HepG2 (cell line): Measurements from ENCODE around the gene FANCM. TPM values are rescaled to one million over a fixed set of nuclear protein-coding genes. Genes with fewer than 3 reads are reported as not detected.

Source experiments
- ATAC-seq: fragments of 200-7000 bp; cut with Tn5 transposase; 3 replicates; pipeline ENCODE4 v1.9.1; 2020; ENCODE audit warnings: mild to moderate bottlenecking, moderate library complexity
- BruUV-seq: library from RNA; stranded (reverse); fragments of 400-500 nt; replicated peaks from 2 replicates; lab custom pipeline; 2021; lab: Mats Ljungman, UMichigan
- CTCF ChIA-PET: fragments of 300-600 bp; formaldehyde crosslinking; extraction: SDS; loops from one replicate; lab custom pipeline; 2021; ENCODE audit warnings: low total read pairs, inconsistent platforms, low intra/inter-chr PET ratio; lab: Yijun Ruan, JAX
- POLR2A ChIA-PET: fragments of 350-600 bp; sonication (Branson Sonifier 250); formaldehyde crosslinking; loops from one replicate; lab custom pipeline; 2020; ENCODE audit warnings: antibody characterized with exemption, inconsistent platforms; lab: Yijun Ruan, JAX
- DNase-seq: peaks from one replicate; pipeline ENCODE4 v3.0.0-alpha.2; 2015; ENCODE audit warnings: low spot score
- FAIRE-seq: peaks from 3 replicates; lab custom pipeline; 2011; peaks lifted over from hg19 to GRCh38; lab: Jason Lieb, UNC
- H2AFZ ChIP-seq: one replicate; pipeline ENCODE4 v1.6.1; 2011; ENCODE audit warnings: low read length, inconsistent platforms
- H3K27ac ChIP-seq: fragments of 300-600 bp; 3 replicates; pipeline ENCODE4 v1.8.0; 2011; ENCODE audit warnings: mixed run types, mild to moderate bottlenecking, mixed read lengths, low read length, inconsistent platforms; ENCODE audit not compliant: insufficient read depth; ENCODE audit errors: extremely low read length
- H3K27me3 ChIP-seq, 2 experiments: fragments of 200-600 bp in 1 of 2; 2 replicates in 1 of 2; 3 replicates in 1 of 2; pipeline versions ENCODE4 v1.6.0 to v1.8.0; 2011; ENCODE audit warnings: low read length in 2 of 2, mild to moderate bottlenecking in 2 of 2, moderate library complexity in 2 of 2, inconsistent platforms in 1 of 2; ENCODE audit not compliant: insufficient read depth in 2 of 2, control insufficient read depth in 1 of 2
- H3K36me3 ChIP-seq, 2 experiments: fragments of 200-600 bp in 1 of 2; replicated peaks in 1 of 2; 2 replicates in 1 of 2; 3 replicates in 1 of 2; pipeline versions ENCODE4 v1.5.1 to v1.8.0; 2011; ENCODE audit warnings: low read length in 2 of 2, inconsistent platforms in 1 of 2; ENCODE audit not compliant: insufficient read depth in 2 of 2, control insufficient read depth in 1 of 2
- H3K4me1 ChIP-seq: 2 replicates; pipeline ENCODE4 v1.5.1; 2012; ENCODE audit warnings: low read length, inconsistent platforms; ENCODE audit not compliant: insufficient read depth
- H3K4me2 ChIP-seq: 2 replicates; pipeline ENCODE4 v1.6.0; 2011; ENCODE audit warnings: low read depth, low read length, inconsistent platforms
- H3K4me3 ChIP-seq, 3 experiments: fragments of 200-600 bp in 1 of 3; sonication (generic), shearing (Covaris generic) in 1 of 3; replicated peaks in 1 of 3; 2 replicates each; pipeline ENCODE4 v1.5.1; 2011 to 2016; ENCODE audit warnings: low read length in 3 of 3, inconsistent platforms in 2 of 3, low read depth in 2 of 3, mild to moderate bottlenecking in 2 of 3, control low read depth in 1 of 3, mixed read lengths in 1 of 3; ENCODE audit not compliant: insufficient read depth in 1 of 3
- H3K79me2 ChIP-seq: one replicate; pipeline ENCODE4 v1.6.1; 2011; ENCODE audit warnings: low read length, inconsistent platforms; ENCODE audit not compliant: insufficient read depth
- H3K9ac ChIP-seq: 2 replicates; pipeline ENCODE4 v1.6.0; 2011; ENCODE audit warnings: mild to moderate bottlenecking, low read depth, low read length, inconsistent platforms; ENCODE audit not compliant: insufficient read depth
- H3K9me3 ChIP-seq: 2 replicates; pipeline ENCODE4 v1.5.1; 2012; ENCODE audit warnings: mild to moderate bottlenecking, low read length
- H4K20me1 ChIP-seq: 2 replicates; pipeline ENCODE4 v1.6.0; 2011; ENCODE audit warnings: inconsistent platforms, mild to moderate bottlenecking, low read length, moderate library complexity; ENCODE audit not compliant: insufficient read depth
- MAFK ChIP-seq, 2 experiments: IDR thresholded peaks in 1 of 2; conservative IDR thresholded peaks in 1 of 2; 2 replicates each; pipeline ENCODE4 v1.6.1; 2011; ENCODE audit warnings: improper control_type of control experiment in 2 of 2, low read length in 2 of 2
- POGK ChIP-seq: sonication (generic); formaldehyde crosslinking; conservative IDR thresholded peaks from 2 replicates; pipeline ENCODE4 v1.8.0; 2022; ENCODE audit warnings: mild to moderate bottlenecking, moderate library complexity, missing genetic modification reagents
- PRDM4 ChIP-seq: sonication (generic); formaldehyde crosslinking; IDR thresholded peaks from 2 replicates; pipeline ENCODE4 v1.9.0; 2021; ENCODE audit warnings: missing genetic modification reagents, borderline replicate concordance
- TARDBP ChIP-seq: sonication (generic); formaldehyde crosslinking; IDR thresholded peaks from 2 replicates; pipeline ENCODE4 v1.8.0; 2022; ENCODE audit warnings: mild to moderate bottlenecking, missing genetic modification reagents
- ZNF121 ChIP-seq: sonication (generic); formaldehyde crosslinking; IDR thresholded peaks from 2 replicates; pipeline ENCODE4 v1.5.0; 2020; ENCODE audit warnings: mild to moderate bottlenecking, missing genetic modification reagents
- ZNF17 ChIP-seq: sonication (generic); formaldehyde crosslinking; IDR thresholded peaks from 2 replicates; pipeline ENCODE4 v1.5.0; 2020; ENCODE audit warnings: mild to moderate bottlenecking, missing genetic modification reagents
- ZNF317 ChIP-seq: sonication (generic); formaldehyde crosslinking; IDR thresholded peaks from 2 replicates; pipeline ENCODE4 v1.5.0; 2020; ENCODE audit warnings: mild to moderate bottlenecking, missing genetic modification reagents
- ZNF343 ChIP-seq: sonication (generic); formaldehyde crosslinking; IDR thresholded peaks from 2 replicates; pipeline ENCODE4 v1.4.0; 2020; ENCODE audit warnings: mild to moderate bottlenecking, missing genetic modification reagents
- WGBS: methylation state at CpG from one replicate; pipeline ENCODE4 v1.1.6; 2017; ENCODE audit warnings: low lambda C conversion rate; 5-methylcytosine and 5-hydroxymethylcytosine counted together
- in situ Hi-C: cut with HindIII; loops from 2 replicates; pipeline ENCODE4 v1.10.0; 2017; ENCODE audit warnings: low pct_unique_long_range_greater_than_20kb; ENCODE audit not compliant: extremely low pct_ligation_motif_present
- intact Hi-C: fragments of 100-400 bp; cut with micrococcal nuclease; formaldehyde crosslinking; loops from one replicate; pipeline ENCODE4 v1.10.0; 2022; ENCODE audit not compliant: unreplicated experiment
- polyA plus RNA-seq, 8 experiments: library from polyadenylated mRNA; depleted of rRNA in 3 of 8; stranded (reverse) in 7 of 8; unstranded in 1 of 8; fragments of >200 nt; fragmentation: Illumina TruSeq in 4 of 8; extraction: Trizol in 4 of 8; gene quantifications; 2 replicates each; pipeline versions ENCODE4 v1.2.1 to v1.2.3, GENCODE V29; 2011 to 2016; ENCODE audit warnings: low read depth in 4 of 8, missing spikeins in 1 of 8, mixed read lengths in 1 of 8; ENCODE audit not compliant: insufficient read depth in 1 of 8
- total RNA-seq, 5 experiments: library from RNA; depleted of rRNA; stranded (reverse); fragments of >200 nt; fragmentation: Illumina TruSeq; extraction: Trizol; gene quantifications; 2 replicates each; pipeline ENCODE4 v1.2.3, GENCODE V29; 2016; ENCODE audit warnings: low read depth in 1 of 5

Gene FANCM
- total and polyA plus RNA-seq, 2 of the 13 experiments (the other 11 are each of a cell fraction or from before 2014, with no cell fraction given), result 2.6 to 10.4 TPM

- no TSS peak for BruUV-seq
- peaks cover 20% of the 10 kb centered on the region; the same call in 1 of the 2 replicates for H3K4me1 ChIP-seq
- in situ Hi-C loops, result no loop called here
- no peak for ATAC-seq
- no peak overlapping the region for H3K9ac ChIP-seq
- TF ChIP-seq PRDM4, result no peak
- no peak for TF ChIP-seq ZNF17 (CRISPR knock-in tag)
- no peak for TF ChIP-seq MAFK (conservative IDR thresholded peaks at IDR 0.05 in 1 of 2, IDR thresholded peaks at IDR 0.05 in 1 of 2; ENCODE audit: low read length in 2 of 2)
- peak; percentile 79 for TF ChIP-seq ZNF121
- TF ChIP-seq, all 625 proteins: peak for 1
- H3K36me3 ChIP-seq, result peaks cover 8 to 40% of the 10 kb centered on the region in 2 experiments
- H3K4me3 ChIP-seq, result no peak overlapping the region
- H3K79me2 ChIP-seq, result peaks cover 60% of the 10 kb centered on the region
- ChIA-PET CTCF (no interaction called here), POLR2A (no interaction called here)
- 85% methylated on average over 2 of the region's 2 CpGs for WGBS
- intact Hi-C loops, result no loop called here
- no peaks in the 10 kb centered on the region for H3K9me3 ChIP-seq
- DNase-seq (no peak), FAIRE-seq (no peak)
- no peak overlapping the region for H3K27ac ChIP-seq
- no peak overlapping the region for H2AFZ ChIP-seq
- H4K20me1 ChIP-seq, result peaks cover 21% of the 10 kb centered on the region; the same call in 1 of the 2 replicates
- H3K4me2 ChIP-seq, result no peak overlapping the region
- H3K27me3 ChIP-seq, result no peaks in the 10 kb centered on the region
These were observed 41.5 kb upstream of the FANCM start for GRCh38 chr14:45094275-45094674.

GRCh38 chr14:45095143-45095542 lies 40.6 kb upstream of the FANCM start:
- Histone ChIP-seq H3K79me2 (peaks cover 52% of the 10 kb centered on the region), H3K27ac (no peak overlapping the region), H3K36me3 (peaks cover 8 to 44% of the 10 kb centered on the region in 2 experiments), H3K4me2 (no peak overlapping the region), H3K27me3 (no peaks in the 10 kb centered on the region), H2AFZ (no peak overlapping the region), H3K4me3 (no peak overlapping the region; a peak in 1 of 6 replicates), H3K9ac (no peak overlapping the region), H3K4me1 (0 out of 2 replicates have a peak, but pooled peaks cover 11% of the 10 kb centered on the region), H3K9me3 (no peaks in the 10 kb centered on the region)
- DNase-seq, result no peak
- no peak for FAIRE-seq
- intact Hi-C loops (no loop called here), in situ Hi-C loops (no loop called here)
- no peak for ATAC-seq
- WGBS, result 94% methylated on average over 4 of the region's 4 CpGs
- POLR2A ChIA-PET, result no interaction called here
- no TSS peak for BruUV-seq
- no peak for TF ChIP-seq TARDBP (CRISPR knock-in tag)
- TF ChIP-seq ZNF317 (CRISPR knock-in tag), result peak; percentile 98
- TF ChIP-seq ZNF343 (CRISPR knock-in tag), result no peak
- TF ChIP-seq POGK, result no peak
- TF ChIP-seq, all 625 proteins: peak for 1
- CTCF ChIA-PET, result no interaction called here
- peaks cover 16% of the 10 kb centered on the region; the same call in 1 of the 2 replicates for H4K20me1 ChIP-seq
